ENCODE data around the gene CFD. TPM values are rescaled to one million over a fixed set of nuclear protein-coding genes. Genes with fewer than 3 reads are reported as not detected.
"Not testable (repeated sequence)": the region's sequence is repeated elsewhere in the genome, so short reads cannot be mapped to it uniquely, and the experiment has no call there.

Gene CFD
- total RNA-seq, 2 donors from 2014 or later, result 1.9 to 5.3 TPM

GRCh38 chr19:876089-876488, 16.6 kb downstream of the CFD start:
- ATAC-seq (no peak), DNase-seq (no peak)
- Mint-ChIP-seq H3K4me1 (peaks cover 10% of the 10 kb centered on the region), H3K36me3 (ENCODE audit: low read depth) (peaks cover 2% of the 10 kb centered on the region), H3K27ac (no peak overlapping the region), H3K27me3 (no peaks in the 10 kb centered on the region), H3K4me3 (no peak overlapping the region)
- no peaks in the 10 kb centered on the region for H3K9me3 ChIP-seq (ENCODE audit: control insufficient read depth, low read length, poor library complexity, severe bottlenecking)

- DNase-seq, result no peak
- no peaks in the 10 kb centered on the region for H3K9me3 ChIP-seq (ENCODE audit: control insufficient read depth, low read length, poor library complexity, severe bottlenecking)
- H3K27ac Mint-ChIP-seq, result no peak overlapping the region
- H3K36me3 Mint-ChIP-seq (ENCODE audit: low read depth), result no peaks in the 10 kb centered on the region
- H3K27me3 Mint-ChIP-seq, result no peaks in the 10 kb centered on the region
- ATAC-seq, result no peak
- H3K4me3 Mint-ChIP-seq, result no peak overlapping the region
- peaks cover 7% of the 10 kb centered on the region for H3K4me1 Mint-ChIP-seq
Observed at GRCh38 chr19:876780-877314, 17.4 kb downstream of the CFD start.

GRCh38 chr19:877992-878660, 18.7 kb downstream of the CFD start:
- H3K27ac Mint-ChIP-seq, result not testable (repeated sequence)

GRCh38 chr19:878751-879561, 19.5 kb downstream of the CFD start:
- ATAC-seq; H3K27me3 Mint-ChIP-seq; H3K4me1 Mint-ChIP-seq; H3K36me3 Mint-ChIP-seq (ENCODE audit: low read depth); DNase-seq; H3K27ac Mint-ChIP-seq; H3K9me3 ChIP-seq (ENCODE audit: control insufficient read depth, low read length, poor library complexity, severe bottlenecking): not testable (repeated sequence)
- H3K4me3 Mint-ChIP-seq, result peak overlapping the region; percentile 9

More at GRCh38 chr19:877992-878660, 18.7 kb downstream of the CFD start:
- DNase-seq; H3K4me1 Mint-ChIP-seq; ATAC-seq; H3K4me3 Mint-ChIP-seq; H3K9me3 ChIP-seq (ENCODE audit: control insufficient read depth, low read length, poor library complexity, severe bottlenecking); H3K36me3 Mint-ChIP-seq (ENCODE audit: low read depth); H3K27me3 Mint-ChIP-seq: not testable (repeated sequence)

GRCh38 chr19:879711-880438, 20.4 kb downstream of the CFD start:
- no peak overlapping the region for H3K27ac Mint-ChIP-seq
- no peaks in the 10 kb centered on the region for H3K27me3 Mint-ChIP-seq

GRCh38 chr19:881385-882071, 22.1 kb downstream of the CFD start:
- no peaks in the 10 kb centered on the region for H3K27me3 Mint-ChIP-seq
- H3K27ac Mint-ChIP-seq, result no peak overlapping the region

More at GRCh38 chr19:879711-880438, 20.4 kb downstream of the CFD start:
- ATAC-seq, result no peak
- H3K9me3 ChIP-seq (ENCODE audit: control insufficient read depth, low read length, poor library complexity, severe bottlenecking), result no peaks in the 10 kb centered on the region
- no peak for DNase-seq
- Mint-ChIP-seq H3K4me1 (no peaks in the 10 kb centered on the region), H3K36me3 (ENCODE audit: low read depth) (no peaks in the 10 kb centered on the region), H3K4me3 (no peak overlapping the region)

GRCh38 chr19:882871-883497, 23.5 kb downstream of the CFD start:
- no peaks in the 10 kb centered on the region for H3K4me1 Mint-ChIP-seq
- DNase-seq, result no peak
- no peaks in the 10 kb centered on the region for H3K36me3 Mint-ChIP-seq (ENCODE audit: low read depth)
- no peak overlapping the region for H3K4me3 Mint-ChIP-seq
- no peaks in the 10 kb centered on the region for H3K27me3 Mint-ChIP-seq
- H3K9me3 ChIP-seq (ENCODE audit: control insufficient read depth, low read length, poor library complexity, severe bottlenecking), result no peaks in the 10 kb centered on the region
- no peak overlapping the region for H3K27ac Mint-ChIP-seq
- no peak for ATAC-seq

More at GRCh38 chr19:881385-882071, 22.1 kb downstream of the CFD start:
- ATAC-seq (no peak), DNase-seq (no peak)
- Mint-ChIP-seq H3K4me3 (no peak overlapping the region), H3K36me3 (ENCODE audit: low read depth) (no peaks in the 10 kb centered on the region), H3K4me1 (no peaks in the 10 kb centered on the region)
- H3K9me3 ChIP-seq (ENCODE audit: control insufficient read depth, low read length, poor library complexity, severe bottlenecking), result no peaks in the 10 kb centered on the region

GRCh38 chr19:883661-884211, 24.3 kb downstream of the CFD start:
- Mint-ChIP-seq H3K27ac (no peak overlapping the region), H3K4me3 (no peak overlapping the region), H3K27me3 (no peaks in the 10 kb centered on the region), H3K4me1 (peaks cover 2% of the 10 kb centered on the region), H3K36me3 (ENCODE audit: low read depth) (no peaks in the 10 kb centered on the region)
- ATAC-seq (no peak), DNase-seq (no peak)
- no peaks in the 10 kb centered on the region for H3K9me3 ChIP-seq (ENCODE audit: control insufficient read depth, low read length, poor library complexity, severe bottlenecking)

GRCh38 chr19:884420-885211, 25.2 kb downstream of the CFD start:
- no peak overlapping the region for H3K4me3 Mint-ChIP-seq
- peaks cover 8% of the 10 kb centered on the region for H3K4me1 Mint-ChIP-seq
- no peak overlapping the region for H3K27ac Mint-ChIP-seq
- ATAC-seq, result no peak
- no peaks in the 10 kb centered on the region for H3K9me3 ChIP-seq (ENCODE audit: control insufficient read depth, low read length, poor library complexity, severe bottlenecking)
- H3K27me3 Mint-ChIP-seq, result no peaks in the 10 kb centered on the region
- H3K36me3 Mint-ChIP-seq (ENCODE audit: low read depth), result no peaks in the 10 kb centered on the region
- no peak for DNase-seq

- ATAC-seq, result no peak
- Mint-ChIP-seq H3K27ac (no peak overlapping the region), H3K36me3 (ENCODE audit: low read depth) (no peaks in the 10 kb centered on the region), H3K4me1 (peaks cover 10% of the 10 kb centered on the region), H3K4me3 (no peak overlapping the region), H3K27me3 (no peaks in the 10 kb centered on the region)
- H3K9me3 ChIP-seq (ENCODE audit: control insufficient read depth, low read length, poor library complexity, severe bottlenecking), result no peaks in the 10 kb centered on the region
- DNase-seq, result no peak
Observed at GRCh38 chr19:885536-886224, 26.2 kb downstream of the CFD start.

- Mint-ChIP-seq H3K27ac (peak overlapping the region; percentile 93), H3K4me3 (no peak overlapping the region), H3K27me3 (no peaks in the 10 kb centered on the region), H3K36me3 (ENCODE audit: low read depth) (no peaks in the 10 kb centered on the region), H3K4me1 (peaks cover 15% of the 10 kb centered on the region)
- no peak for DNase-seq
- H3K9me3 ChIP-seq (ENCODE audit: control insufficient read depth, low read length, poor library complexity, severe bottlenecking), result no peaks in the 10 kb centered on the region
- ATAC-seq, result no peak
Observed at GRCh38 chr19:887072-887471, 27.6 kb downstream of the CFD start.

All from T-helper 17 cell (primary cell).